ENCODE data around the gene HERC3.

HERC3 gene

GRCh38 chr4:88659055-88659889, 67.0 kb downstream of the HERC3 start:
- peak; percentile 87 for FAIRE-seq
- peak; percentile 20 for DNase-seq (ENCODE audit: insufficient read length, low spot score)

DNA sequence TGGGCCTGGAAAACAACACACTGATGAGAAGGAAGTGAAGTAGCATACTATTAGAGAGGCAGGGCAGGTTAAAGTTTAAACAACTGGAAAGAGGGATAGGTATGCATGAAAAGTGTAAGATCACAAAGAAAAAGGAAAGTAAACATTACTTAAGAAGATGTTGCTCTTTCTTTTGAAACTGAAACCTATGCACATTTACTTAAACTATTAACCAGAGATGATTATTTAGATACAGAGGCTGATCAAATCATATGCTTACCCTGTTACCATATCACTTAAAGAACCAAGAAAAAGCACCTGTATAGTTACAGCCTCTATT, 67.6 kb downstream of the HERC3 start:
- FAIRE-seq, result no peak

GRCh38 chr4:88660446-88661294, 68.4 kb downstream of the HERC3 start:
- FAIRE-seq (no peak), DNase-seq (ENCODE audit: insufficient read length, low spot score) (no peak)

More for the DNA sequence above, 67.6 kb downstream of the HERC3 start:
- DNase-seq (ENCODE audit: insufficient read length, low spot score), result no peak

DNA sequence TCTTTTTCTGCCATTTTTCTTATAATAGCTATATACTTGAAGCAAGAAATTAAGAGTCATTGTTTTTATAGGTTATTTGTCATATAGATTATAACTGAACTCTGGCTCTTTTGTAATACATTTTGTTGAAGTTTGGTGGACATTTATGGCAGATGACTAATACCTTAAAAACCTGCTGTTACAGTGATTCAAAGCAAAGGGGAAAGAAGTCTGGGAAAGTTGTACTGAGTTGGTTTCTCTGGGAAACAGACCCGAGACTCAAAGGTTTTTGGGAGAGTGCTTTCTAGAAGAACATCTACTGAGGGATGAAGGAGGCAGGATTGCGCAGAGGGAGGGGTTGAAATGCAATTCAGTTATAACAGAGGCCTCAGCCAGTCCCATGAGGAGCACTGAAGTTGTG, 69.5 kb downstream of the HERC3 start:
- FAIRE-seq (no peak), DNase-seq (ENCODE audit: insufficient read length, low spot score) (no peak)

DNA sequence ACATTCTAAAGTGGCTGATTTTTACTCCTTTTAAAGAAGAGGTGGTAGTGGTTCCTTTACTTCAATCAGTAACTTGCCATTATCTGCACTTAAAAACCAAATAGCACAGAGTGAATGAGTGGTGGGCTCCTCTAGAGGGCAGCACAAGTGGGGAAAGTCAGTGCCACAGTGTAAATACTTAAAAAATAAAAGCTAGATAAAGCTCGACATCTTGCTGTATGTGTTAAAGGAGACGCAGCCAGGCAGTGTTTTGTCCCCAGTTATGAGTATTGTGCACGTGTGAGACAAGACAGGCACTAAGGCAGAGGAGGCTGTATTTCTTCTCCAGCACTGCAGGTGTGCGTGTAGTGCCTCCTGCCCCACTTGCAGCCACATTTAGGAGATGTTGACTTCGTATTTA, 80.7 kb downstream of the HERC3 start:
- DNase-seq (ENCODE audit: insufficient read length, low spot score) (no peak), FAIRE-seq (no peak)

DNA sequence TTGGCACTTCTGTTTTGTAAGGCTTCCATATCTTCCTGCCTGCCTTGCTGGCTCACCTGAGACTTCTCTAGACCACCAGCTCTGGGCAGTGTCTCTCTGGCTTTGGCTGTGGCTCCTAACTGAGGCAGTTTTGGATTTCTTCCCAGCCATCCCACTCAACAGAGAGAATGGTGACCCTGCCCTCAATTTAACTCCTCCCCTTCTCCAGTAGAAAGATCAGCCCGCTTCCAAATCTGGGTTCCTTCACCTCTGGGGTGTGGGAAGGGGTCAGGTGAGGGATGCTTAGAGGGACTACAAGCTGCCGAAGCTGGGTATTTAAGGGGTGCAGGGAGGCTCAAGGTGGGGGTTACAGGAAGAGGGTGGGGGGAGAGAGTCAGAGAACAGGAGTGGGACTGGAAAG, 81.6 kb downstream of the HERC3 start:
- DNase-seq (ENCODE audit: insufficient read length, low spot score) (no peak), FAIRE-seq (no peak)

GRCh38 chr4:88674565-88674964, 82.3 kb downstream of the HERC3 start:
- DNase-seq (ENCODE audit: insufficient read length, low spot score), result no peak
- FAIRE-seq, result no peak

- DNase-seq (ENCODE audit: insufficient read length, low spot score) (no peak), FAIRE-seq (no peak)
These were observed 82.7 kb downstream of the HERC3 start for GRCh38 chr4:88674979-88675378.

DNA sequence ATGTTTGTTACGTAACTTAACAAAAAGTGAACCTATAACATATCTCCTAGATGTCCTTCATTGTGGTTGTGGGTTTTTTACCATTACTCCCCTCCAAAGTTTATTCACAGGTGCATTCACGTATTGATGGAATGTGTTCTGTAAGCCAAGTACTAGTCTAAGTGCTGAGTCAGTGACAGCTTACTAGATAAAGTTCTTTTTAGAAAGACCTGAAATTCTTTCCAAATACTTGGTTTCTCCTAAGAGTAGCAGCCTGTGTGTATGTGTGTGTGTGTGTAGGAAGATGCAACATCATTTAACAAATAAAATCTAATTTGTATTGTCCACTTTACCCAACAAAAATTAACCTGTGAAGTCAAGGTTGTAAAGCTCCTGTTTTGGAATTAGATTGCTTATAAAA, 83.3 kb downstream of the HERC3 start:
- DNase-seq (ENCODE audit: insufficient read length, low spot score) (no peak), FAIRE-seq (no peak)

- DNase-seq (ENCODE audit: insufficient read length, low spot score) (no peak), FAIRE-seq (peak; percentile 33)
These were observed 88.9 kb downstream of the HERC3 start for GRCh38 chr4:88681209-88681608.

- no peak for FAIRE-seq
These were observed 98.1 kb downstream of the HERC3 start for GRCh38 chr4:88690355-88690754.

GRCh38 chr4:88693792-88694191, 101.5 kb downstream of the HERC3 start:
- no peak for DNase-seq (ENCODE audit: insufficient read length, low spot score)
- FAIRE-seq, result no peak

More at GRCh38 chr4:88690355-88690754, 98.1 kb downstream of the HERC3 start:
- DNase-seq (ENCODE audit: insufficient read length, low spot score), result no peak

- no peak for FAIRE-seq
- no peak for DNase-seq (ENCODE audit: insufficient read length, low spot score)
These were observed 104.3 kb downstream of the HERC3 start for GRCh38 chr4:88696630-88697029.

DNA sequence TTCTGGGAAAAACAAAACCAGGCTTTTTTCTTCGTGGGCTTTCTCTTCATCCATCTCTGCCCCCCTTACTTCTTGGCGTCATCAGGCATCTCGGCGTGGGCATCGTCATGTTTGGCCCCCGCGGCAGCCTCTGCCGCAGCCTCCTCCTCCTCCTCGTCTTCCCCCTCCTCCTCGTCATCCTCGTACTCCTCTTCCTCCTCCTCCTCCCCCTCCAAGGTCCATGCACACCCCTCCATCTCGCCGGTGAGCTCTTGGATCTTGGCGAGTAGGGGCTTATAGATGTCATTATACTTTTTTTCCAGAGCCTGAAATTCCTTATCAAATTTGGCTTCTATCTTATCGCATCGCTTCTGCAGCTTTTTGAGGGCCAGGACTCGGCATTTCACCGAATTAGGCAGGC, 104.9 kb downstream of the HERC3 start:
- DNase-seq (ENCODE audit: insufficient read length, low spot score), result no peak
- peak; percentile 8 for FAIRE-seq

GRCh38 chr4:88697588-88698329, 105.5 kb downstream of the HERC3 start, which contains the start of gene NAP1L5:
NAP1L5 (minus strand) TSS chr4:88697829; CDS start chr4:88697754, 75 bp downstream.
- DNase-seq (ENCODE audit: insufficient read length, low spot score) (peak; percentile 22), FAIRE-seq (peak; percentile 28)

DNA sequence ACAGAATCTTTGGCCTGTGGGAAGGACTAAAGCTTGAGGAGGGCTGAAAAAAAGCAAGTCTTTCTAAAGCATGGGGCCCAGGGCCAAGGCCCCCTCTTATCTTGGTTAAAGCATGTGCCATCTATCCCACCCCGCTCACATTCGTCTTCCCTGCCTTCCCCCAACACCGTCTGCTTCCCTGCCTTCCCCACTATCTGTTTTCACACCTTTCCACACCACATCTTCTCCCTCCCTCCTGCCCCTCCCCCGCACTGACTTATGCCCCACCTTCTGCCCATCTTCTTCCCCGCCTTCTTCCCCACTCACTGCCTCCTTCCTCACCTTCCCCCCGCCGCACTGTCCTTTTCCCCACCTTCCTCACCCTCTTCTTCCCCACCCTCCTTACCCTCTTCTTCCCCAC, 106.2 kb downstream of the HERC3 start:
- FAIRE-seq, result no peak
- no peak for DNase-seq (ENCODE audit: insufficient read length, low spot score)

GRCh38 chr4:88702782-88703181, 110.5 kb downstream of the HERC3 start:
- DNase-seq (ENCODE audit: insufficient read length, low spot score) (no peak), FAIRE-seq (no peak)

DNA sequence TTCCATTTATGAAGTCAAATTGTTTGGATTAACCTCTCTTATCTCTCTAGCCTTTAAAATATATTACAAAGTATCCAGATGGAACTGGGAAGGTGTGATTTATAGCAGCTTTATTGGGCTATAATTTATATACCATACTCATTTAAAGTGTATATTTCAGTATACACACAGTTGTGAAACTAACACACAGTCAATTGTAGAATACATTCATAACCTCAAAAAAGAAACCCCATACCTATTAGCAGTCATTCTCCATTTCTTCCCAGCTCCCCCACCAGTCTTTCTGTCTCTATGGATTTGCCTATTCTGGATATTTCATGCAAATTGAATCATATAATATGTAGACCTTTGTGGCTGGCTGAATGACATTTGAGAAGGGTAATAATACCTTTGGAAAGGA, 112.9 kb downstream of the HERC3 start:
- DNase-seq (ENCODE audit: insufficient read length, low spot score) (no peak), FAIRE-seq (no peak)

GRCh38 chr4:88705805-88706492, 113.7 kb downstream of the HERC3 start:
- no peak for DNase-seq (ENCODE audit: insufficient read length, low spot score)
- no peak for FAIRE-seq

GRCh38 chr4:88706574-88706973, 114.3 kb downstream of the HERC3 start:
- no peak for FAIRE-seq
- no peak for DNase-seq (ENCODE audit: insufficient read length, low spot score)

DNA sequence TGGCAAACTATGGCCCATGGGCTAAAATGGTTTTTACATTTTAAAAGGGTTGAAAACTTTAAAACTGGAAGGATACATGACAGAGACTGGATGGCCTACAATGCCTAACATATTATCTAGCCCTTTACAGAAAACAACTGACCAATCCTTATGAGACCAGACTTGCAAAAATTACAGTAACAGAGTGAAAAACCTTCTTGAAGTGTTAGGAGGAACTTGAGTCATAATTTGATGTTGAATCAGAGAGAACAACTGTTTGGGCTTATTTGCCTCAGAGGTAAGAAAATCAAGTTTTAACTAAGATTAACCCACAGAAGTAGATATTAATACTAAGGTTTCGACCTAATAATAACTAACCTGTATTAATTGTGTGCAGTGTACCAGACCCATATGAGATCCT, 117.7 kb downstream of the HERC3 start:
- no peak for DNase-seq (ENCODE audit: insufficient read length, low spot score)
- no peak for FAIRE-seq
